Activated T-cell treated with anti-CD3 and anti-CD28 coated beads for 24 hours (primary cell): ENCODE data around the gene OR2A5.
"Not testable (repeated sequence)": the region's sequence is repeated elsewhere in the genome, so short reads cannot be mapped to it uniquely, and the experiment has no call there.

Experiments
- DNase-seq: peaks from one replicate; pipeline ENCODE4 v3.0.0-alpha.2; 2020; ENCODE audit warnings: low read depth

The OR2A5 gene

DNA sequence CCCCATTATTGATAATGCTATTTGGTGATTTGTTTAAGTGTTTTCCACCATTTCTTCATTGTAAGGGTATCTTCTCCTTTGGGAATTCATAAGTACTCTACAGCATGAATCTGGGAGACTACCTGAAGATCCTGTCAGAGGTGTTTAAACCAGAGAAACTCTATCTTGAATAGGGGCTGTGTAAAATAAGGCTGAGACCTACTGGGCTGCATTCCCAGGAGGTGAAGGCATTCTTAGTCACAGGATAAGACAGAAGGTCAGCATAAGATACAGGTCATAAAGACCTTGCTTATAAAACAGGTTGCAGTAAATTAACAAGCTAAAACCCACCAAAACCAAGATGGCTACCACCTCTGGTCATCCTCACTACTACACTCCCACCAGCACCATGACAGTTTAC lies 13.4 kb upstream of the OR2A5 start:
- no peak for DNase-seq

DNA sequence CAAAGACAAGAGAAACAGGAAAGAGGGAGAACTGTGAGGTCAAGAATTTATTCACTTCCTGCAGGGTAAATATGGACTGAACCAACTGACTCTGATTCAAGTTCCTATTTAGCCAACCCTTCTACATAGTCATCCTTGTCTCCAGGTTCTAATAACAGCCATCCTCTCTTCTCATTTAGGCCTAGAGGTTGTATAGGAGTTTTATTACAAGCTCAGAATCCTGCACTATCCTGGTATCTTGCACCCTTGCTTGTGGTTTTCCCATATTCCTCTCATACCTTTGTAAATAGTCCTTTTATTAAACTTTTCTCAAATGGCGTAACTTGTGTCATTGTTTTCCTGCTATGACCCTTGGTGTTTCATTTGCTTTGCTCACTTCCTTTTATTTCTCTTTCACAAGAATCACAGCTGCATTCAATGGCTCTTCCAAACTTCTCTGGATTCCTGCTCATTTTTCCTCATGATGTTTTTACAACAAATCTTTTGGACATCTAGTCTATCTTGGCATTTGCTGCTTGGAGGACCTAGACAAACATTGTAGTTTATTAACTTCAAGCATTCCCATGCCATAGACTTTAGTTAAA lies 12.4 kb upstream of the OR2A5 start:
- DNase-seq = no peak

DNA sequence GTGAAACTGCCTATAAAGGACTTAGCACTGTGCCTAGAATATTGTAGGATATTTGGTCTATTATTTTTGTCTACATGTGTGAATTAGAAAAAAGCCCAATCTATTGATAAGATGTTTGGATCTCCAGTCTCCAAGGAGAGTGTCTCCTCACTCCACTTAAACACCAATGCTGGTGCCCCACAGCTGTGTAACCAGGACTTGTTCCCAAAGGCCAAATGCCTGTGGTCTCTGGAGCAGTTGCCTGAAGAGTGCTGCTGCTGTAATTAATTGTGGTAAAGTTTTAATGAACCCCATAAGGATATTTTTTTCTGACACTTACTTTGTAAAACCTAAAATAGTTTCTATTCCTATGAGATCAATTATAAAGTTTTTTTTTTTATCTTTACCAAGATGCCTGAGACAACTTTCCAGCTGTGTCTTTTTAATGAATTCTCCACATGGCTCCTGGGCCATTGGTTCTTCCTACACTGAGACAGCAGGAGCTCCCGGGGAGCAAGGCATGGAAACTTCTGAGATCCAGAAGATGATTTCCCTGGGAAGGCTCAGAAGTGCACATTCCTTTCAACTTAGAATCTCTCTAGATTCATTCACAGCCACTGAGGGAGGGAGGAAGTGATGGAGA lies 11.2 kb upstream of the OR2A5 start:
- DNase-seq = no peak

DNA sequence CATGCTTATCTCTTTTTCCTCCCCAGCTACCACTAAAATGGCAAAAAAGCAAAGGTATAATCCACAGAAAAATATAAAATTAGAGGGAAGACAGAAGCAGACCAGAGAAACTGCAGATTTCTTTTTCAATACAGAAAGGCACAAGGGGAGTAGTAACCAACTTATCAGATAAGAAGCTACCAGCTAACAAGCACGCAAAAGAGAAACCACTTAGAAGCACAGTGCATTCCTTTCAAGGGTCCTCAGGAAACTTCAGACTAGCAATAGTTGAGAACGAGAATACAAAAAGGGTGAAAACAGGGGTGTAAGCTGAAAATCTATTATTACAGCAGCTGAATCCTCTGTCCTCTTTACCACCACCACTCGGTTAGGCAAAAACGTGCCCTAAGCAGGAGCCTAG lies 9.9 kb upstream of the OR2A5 start:
- no peak for DNase-seq

- no peak for DNase-seq
Measured at GRCh38 chr7:144049491-144049890, 743 bp downstream of the OR2A5 start.

- DNase-seq = no peak
Measured at GRCh38 chr7:144050093-144050492, 1.3 kb downstream of the OR2A5 start.

DNA sequence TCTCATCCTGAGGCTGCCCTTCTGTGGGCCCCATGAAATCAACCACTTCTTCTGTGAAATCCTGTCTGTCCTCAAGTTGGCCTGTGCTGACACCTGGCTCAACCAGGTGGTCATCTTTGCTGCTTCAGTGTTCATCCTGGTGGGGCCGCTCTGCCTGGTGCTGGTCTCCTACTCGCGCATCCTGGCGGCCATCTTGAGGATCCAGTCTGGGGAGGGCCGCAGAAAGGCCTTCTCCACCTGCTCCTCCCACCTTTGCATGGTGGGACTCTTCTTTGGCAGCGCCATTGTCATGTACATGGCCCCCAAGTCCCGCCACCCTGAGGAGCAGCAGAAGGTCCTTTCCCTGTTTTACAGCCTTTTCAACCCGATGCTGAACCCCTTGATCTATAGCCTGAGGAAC lies 2.1 kb downstream of the OR2A5 start:
- not testable (repeated sequence) for DNase-seq

GRCh38 chr7:144057954-144058353 lies 9.2 kb downstream of the OR2A5 start:
- DNase-seq = no peak

- DNase-seq = no peak
Measured at GRCh38 chr7:144063710-144064109, 15.0 kb downstream of the OR2A5 start.

- no peak for DNase-seq
Measured at GRCh38 chr7:144069511-144069910, 20.8 kb downstream of the OR2A5 start, which contains the start of gene OR2A25. TSS of gene OR2A25 (plus strand) at chr7:144069811. CDS start at chr7:144074220, 4,409 bp downstream.

DNA sequence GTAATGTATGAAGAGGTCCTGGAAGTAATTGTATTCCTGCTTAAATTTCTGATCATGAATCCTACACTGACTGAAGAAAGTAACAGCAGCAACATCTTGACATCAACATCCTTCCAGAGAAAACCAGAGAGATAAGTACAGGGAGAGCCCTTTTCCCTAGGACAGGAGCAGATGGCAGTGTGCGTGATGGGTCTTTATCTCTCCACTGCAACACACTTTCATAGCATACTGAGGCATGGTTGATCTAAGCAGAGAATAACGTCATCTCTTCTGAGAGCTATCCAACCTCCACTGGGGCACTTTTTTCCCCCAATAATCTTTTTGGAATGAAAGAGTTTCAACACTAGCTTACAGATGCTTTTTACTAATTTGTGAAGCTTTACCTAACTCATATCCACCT lies 21.2 kb downstream of the OR2A5 start:
- DNase-seq = no peak

DNA sequence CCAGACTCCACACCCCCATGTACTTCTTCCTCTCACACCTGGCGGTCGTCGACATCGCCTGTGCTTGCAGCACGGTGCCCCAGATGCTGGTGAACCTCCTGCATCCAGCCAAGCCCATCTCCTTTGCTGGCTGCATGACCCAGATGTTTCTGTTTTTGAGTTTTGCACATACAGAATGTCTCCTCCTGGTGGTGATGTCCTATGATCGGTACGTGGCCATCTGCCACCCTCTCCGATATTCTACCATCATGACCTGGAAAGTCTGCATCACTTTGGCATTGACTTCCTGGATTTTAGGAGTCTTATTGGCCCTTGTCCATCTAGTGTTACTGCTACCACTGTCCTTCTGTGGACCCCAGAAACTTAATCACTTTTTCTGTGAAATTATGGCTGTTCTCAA lies 25.6 kb downstream of the OR2A5 start:
- no peak for DNase-seq

DNA sequence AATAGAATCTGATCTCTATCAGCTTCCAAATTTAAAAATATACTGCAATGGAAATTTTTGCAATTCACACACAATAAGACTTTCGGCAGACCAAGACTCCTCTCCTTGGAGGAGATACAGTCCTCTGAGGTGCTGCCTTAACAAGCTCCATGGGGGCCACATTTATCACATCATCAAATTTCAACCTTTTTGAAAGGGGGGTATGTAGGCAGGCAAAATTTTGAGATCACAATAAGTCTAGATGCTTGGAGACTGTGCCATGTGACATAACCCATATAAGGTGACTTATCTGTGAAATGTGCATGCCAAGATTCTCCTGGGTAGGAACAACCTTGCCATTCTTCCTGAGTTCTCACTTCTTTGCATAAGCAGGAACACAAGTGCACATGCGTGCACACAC lies 37.2 kb downstream of the OR2A5 start, which contains the start of gene OR2A12:
TSS of gene OR2A12 (plus strand) at position 301 of the 400 bp plus-strand sequence. CDS start 8,830 bp downstream, outside the sequence.
- DNase-seq = no peak

GRCh38 chr7:144086730-144087129 lies 38.0 kb downstream of the OR2A5 start:
- DNase-seq = no peak

DNA sequence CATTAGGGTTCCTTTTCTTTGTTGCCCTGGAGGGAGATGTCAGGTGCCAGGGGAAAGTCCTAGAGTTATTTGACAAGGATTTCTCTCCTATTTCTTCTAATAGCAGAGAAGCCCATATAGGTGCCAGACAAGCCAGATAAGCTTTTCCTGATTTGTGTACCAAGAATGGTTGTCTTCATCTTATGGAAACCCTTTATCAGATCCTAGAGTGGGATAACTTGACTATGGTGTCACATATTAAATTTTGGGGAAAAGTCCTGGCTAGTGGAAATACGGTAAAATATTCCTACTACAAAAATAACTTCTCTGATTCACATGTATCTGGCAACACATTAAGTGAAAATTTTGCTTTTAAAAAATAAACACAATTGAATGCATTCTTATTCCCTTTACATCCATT lies 38.5 kb downstream of the OR2A5 start:
- no peak for DNase-seq

GRCh38 chr7:144090667-144091066 lies 41.9 kb downstream of the OR2A5 start:
- DNase-seq = no peak

DNA sequence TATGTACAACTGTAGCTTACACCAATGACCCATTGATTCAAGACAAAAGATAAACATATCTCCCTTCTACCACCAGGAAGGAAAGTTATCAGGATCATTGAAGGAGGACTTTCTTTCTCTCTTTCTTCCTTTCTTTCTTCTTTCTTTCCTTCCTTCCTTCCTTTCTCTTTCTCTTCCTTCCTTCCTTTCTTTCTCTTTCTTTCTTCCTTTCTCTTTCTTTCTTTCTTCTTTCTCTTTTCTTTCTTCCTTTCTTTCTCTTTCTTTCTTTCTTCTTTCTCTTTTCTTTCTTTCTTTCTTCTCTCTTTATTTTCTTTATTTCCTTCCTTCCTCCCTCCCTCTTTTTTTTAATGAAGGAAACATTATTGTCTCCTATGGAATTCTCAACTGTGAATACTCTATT lies 50.0 kb downstream of the OR2A5 start:
- no peak for DNase-seq

DNA sequence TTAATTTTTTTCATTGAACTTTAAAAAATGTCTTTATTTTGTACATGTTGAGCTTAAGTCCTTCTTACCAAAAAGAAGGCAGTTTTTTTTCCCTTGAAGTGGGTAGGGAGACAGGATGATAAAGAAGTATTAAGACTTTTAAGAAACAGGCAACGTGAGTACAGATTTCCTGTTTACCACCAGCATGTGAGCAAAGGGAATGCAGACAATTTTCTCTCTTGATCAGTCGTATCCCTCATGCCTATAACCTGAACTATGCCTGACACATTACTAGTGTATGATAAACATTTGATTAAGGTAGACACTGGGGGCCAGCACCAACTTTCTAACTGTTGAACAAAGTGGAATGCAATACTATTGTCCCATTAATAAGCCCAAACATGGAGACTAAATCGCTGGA lies 51.9 kb downstream of the OR2A5 start:
- no peak for DNase-seq

DNA sequence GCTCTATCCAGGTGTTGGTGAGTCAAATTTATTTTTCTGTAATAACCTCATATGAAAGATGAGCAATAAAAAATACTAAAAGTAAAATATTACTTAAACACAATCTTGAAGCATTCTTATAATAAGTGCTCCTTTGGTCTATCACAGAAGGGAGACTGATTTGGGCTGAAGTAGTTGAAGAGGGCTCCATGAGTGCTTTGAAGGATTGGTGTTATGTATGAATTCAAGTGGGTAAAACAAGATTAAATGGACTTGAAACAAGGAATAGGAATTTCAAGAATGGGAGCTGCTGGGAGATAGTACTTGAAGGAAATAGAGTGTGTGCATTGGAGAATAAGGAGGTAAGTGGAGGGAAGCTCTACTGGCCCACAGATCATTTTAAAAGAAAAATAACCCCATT lies 53.3 kb downstream of the OR2A5 start:
- no peak for DNase-seq

DNA sequence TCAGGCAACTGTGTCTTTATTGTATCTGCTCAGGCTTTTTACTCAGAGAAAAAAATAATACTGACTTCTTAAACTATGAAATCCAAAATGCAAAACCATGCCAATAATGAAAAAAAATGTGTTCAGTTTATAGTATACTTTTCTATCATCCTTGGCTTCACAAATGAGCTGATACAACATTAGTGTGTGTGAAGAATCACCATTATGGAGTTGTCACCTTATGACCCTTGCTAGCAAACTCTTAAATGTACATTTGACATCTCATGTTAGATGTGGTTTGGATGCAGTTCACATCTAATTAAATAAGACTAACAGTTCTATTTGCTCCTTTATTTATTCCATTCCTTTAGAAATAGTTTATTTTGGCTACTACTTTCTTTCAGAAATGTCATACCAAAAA lies 56.5 kb downstream of the OR2A5 start:
- no peak for DNase-seq
